ENCODE results near the gene A4GALT. TPM values are rescaled to one million over a fixed set of nuclear protein-coding genes. Genes with fewer than 3 reads are reported as not detected.

Gene A4GALT
- total and polyA plus RNA-seq, 2 donors (not counting 1 experiment from before 2014, with no cell fraction given), result 0.09 to 6.1 TPM

DNA sequence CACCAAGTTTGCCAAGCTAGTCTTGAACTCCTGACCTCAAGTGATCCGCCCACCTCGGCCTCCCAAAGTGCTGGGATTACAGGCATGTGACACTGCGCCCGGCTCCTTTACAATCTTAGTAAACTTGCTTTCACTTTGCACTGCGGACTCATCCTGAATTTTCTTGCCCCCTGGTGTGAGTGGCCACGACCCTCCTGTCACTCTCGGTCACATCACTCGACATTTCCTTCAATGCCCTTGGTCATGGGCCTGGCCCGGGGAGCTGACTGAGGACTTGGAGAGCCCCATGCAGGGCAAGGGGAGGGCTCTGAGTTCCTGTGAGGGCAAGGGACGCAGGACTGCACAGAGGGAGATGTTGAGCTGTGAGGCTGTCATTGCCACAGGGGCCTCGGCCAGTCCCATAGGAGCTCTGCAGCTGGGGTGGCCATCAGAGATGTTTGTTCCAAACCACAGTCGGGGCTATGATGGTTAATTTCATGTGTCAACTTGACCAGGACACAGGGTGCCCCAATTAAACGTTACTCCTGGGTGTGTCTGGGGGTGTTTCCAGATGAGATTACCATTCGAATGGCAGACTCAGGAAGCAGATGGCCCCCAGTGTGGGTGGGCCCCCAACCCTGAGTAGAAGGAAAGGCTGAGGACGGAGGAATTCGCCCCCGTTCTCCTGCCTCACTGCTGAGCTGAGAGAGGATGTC, 21.2 kb downstream of the A4GALT start:
- no peak overlapping the region for H3K4me3 Mint-ChIP-seq
- DNase-seq (no peak), ATAC-seq (ENCODE audit: low read depth) (no peak)
- Histone ChIP-seq H3K79me2 (ENCODE audit: control insufficient read depth, insufficient read depth, low read length) (peaks cover 2% of the 10 kb centered on the region), H3K4me1 (ENCODE audit: control insufficient read depth in 2 of 2, insufficient read depth in 2 of 2, low read length in 2 of 2) (peaks cover 0 to 8% of the 10 kb centered on the region in 2 donors), H3K4me3 (ENCODE audit: control extremely low read depth in 1 of 5, extremely low read depth in 1 of 5, insufficient read depth in 1 of 5, low read depth in 2 of 5, low read length in 4 of 5) (no peak overlapping the region), H2AFZ (ENCODE audit: insufficient read depth, low read depth, low read length, poor library complexity, severe bottlenecking) (no peak overlapping the region), H3K9me3 (ENCODE audit: control extremely low read depth in 1 of 3, control insufficient read depth in 2 of 3, insufficient read depth in 1 of 3, low read length in 2 of 3) (no peaks in the 10 kb centered on the region), H4K20me1 (ENCODE audit: control insufficient read depth, insufficient read depth, low read length, poor library complexity, severe bottlenecking) (no peaks in the 10 kb centered on the region), H3K4me2 (replicated peaks; ENCODE audit: low read depth, low read length, poor library complexity, severe bottlenecking) (no peak overlapping the region), H3K9ac (ENCODE audit: low read length) (no peak overlapping the region), H3K27ac (ENCODE audit: low read length in 2 of 2) (no peak overlapping the region), H3K36me3 (replicated peaks in 1 of 2; ENCODE audit: control extremely low read depth in 1 of 2, control insufficient read depth in 1 of 2, extremely low read depth in 1 of 2, insufficient read depth in 2 of 2, low read length in 1 of 2) (no peaks in the 10 kb centered on the region), H3K27me3 (replicated peaks in 1 of 4; ENCODE audit: control extremely low read depth in 1 of 4, control insufficient read depth in 3 of 4, insufficient read depth in 4 of 4, low read length in 3 of 4) (peaks cover 0 to 7% (median 0%) of the 10 kb centered on the region in 4 experiments)
- ChIA-PET CTCF (no interaction called here), POLR2A (no interaction called here)
- H3K4me1 Mint-ChIP-seq, result peaks cover 11% of the 10 kb centered on the region
- intact Hi-C loops (cut with micrococcal nuclease), result no loop called here
- H3K27ac Mint-ChIP-seq, result no peak overlapping the region
- WGBS (ENCODE audit: insufficient coverage), result 76% methylated on average over 14 of the region's 17 CpGs
- no peaks in the 10 kb centered on the region for H3K27me3 Mint-ChIP-seq
- TF ChIP-seq, protein P1, sequence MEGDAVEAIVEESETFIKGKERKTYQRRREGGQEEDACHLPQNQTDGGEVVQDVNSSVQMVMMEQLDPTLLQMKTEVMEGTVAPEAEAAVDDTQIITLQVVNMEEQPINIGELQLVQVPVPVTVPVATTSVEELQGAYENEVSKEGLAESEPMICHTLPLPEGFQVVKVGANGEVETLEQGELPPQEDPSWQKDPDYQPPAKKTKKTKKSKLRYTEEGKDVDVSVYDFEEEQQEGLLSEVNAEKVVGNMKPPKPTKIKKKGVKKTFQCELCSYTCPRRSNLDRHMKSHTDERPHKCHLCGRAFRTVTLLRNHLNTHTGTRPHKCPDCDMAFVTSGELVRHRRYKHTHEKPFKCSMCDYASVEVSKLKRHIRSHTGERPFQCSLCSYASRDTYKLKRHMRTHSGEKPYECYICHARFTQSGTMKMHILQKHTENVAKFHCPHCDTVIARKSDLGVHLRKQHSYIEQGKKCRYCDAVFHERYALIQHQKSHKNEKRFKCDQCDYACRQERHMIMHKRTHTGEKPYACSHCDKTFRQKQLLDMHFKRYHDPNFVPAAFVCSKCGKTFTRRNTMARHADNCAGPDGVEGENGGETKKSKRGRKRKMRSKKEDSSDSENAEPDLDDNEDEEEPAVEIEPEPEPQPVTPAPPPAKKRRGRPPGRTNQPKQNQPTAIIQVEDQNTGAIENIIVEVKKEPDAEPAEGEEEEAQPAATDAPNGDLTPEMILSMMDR (IDR thresholded peaks at IDR 0.05), result no peak
- no peak for TF ChIP-seq EZH2 (IDR thresholded peaks at IDR 0.05; ENCODE audit: borderline replicate concordance, insufficient read depth, low read depth, low read length, poor library complexity, severe bottlenecking)
- H3K9me3 Mint-ChIP-seq (ENCODE audit: insufficient read depth), result no peaks in the 10 kb centered on the region

DNA sequence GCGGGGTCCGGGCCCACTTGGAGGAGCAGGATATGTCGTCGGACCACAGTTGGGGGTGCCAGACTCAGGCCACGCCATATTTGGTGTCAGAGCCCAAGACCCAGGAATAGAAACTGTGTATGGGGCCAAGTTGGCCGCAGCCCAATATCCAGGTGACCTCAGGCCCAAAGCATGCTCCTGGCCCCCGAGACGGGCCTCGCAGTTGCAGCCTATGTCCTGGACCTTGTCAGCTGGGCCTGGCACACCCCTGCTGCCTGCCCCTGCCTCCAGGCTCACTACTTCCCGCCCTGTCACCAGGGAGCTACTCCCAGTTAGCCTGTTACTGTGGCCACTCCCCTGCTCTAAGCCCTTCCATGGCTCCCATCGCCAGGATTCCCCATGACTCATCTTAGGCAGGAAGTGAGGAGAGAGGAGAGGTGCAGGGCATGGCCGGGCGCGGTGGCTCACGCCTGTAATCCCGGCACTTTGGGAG, 23.1 kb downstream of the A4GALT start:
- no peak overlapping the region for H3K4me2 ChIP-seq (replicated peaks; ENCODE audit: low read depth, low read length, poor library complexity, severe bottlenecking)
- no peak overlapping the region for H3K4me3 Mint-ChIP-seq
- H3K4me1 ChIP-seq (ENCODE audit: control insufficient read depth in 2 of 2, insufficient read depth in 2 of 2, low read length in 2 of 2), result peaks cover 8 to 17% of the 10 kb centered on the region in 2 donors
- H3K27me3 ChIP-seq (replicated peaks in 1 of 4; ENCODE audit: control extremely low read depth in 1 of 4, control insufficient read depth in 3 of 4, insufficient read depth in 4 of 4, low read length in 3 of 4), result peaks cover 0 to 2% (median 0%) of the 10 kb centered on the region in 4 experiments
- H3K27me3 Mint-ChIP-seq, result no peaks in the 10 kb centered on the region
- H3K9me3 ChIP-seq (ENCODE audit: control extremely low read depth in 1 of 3, control insufficient read depth in 2 of 3, insufficient read depth in 1 of 3, low read length in 2 of 3), result no peaks in the 10 kb centered on the region
- no peak overlapping the region for H3K9ac ChIP-seq (ENCODE audit: low read length)
- H3K9me3 Mint-ChIP-seq (ENCODE audit: insufficient read depth), result no peaks in the 10 kb centered on the region
- H3K4me3 ChIP-seq (ENCODE audit: control extremely low read depth in 1 of 5, extremely low read depth in 1 of 5, insufficient read depth in 1 of 5, low read depth in 2 of 5, low read length in 4 of 5), result no peak overlapping the region
- no peak for DNase-seq
- no peak overlapping the region for H3K27ac Mint-ChIP-seq
- WGBS (ENCODE audit: insufficient coverage), result 96% methylated on average over 11 of the region's 16 CpGs
- CTCF ChIA-PET, result no interaction called here
- no peaks in the 10 kb centered on the region for H4K20me1 ChIP-seq (ENCODE audit: control insufficient read depth, insufficient read depth, low read length, poor library complexity, severe bottlenecking)
- no peak overlapping the region for H3K27ac ChIP-seq (ENCODE audit: low read length in 2 of 2)
- no peak for ATAC-seq (ENCODE audit: low read depth)
- H3K4me1 Mint-ChIP-seq, result peaks cover 20% of the 10 kb centered on the region
- peaks cover 2% of the 10 kb centered on the region for H3K79me2 ChIP-seq (ENCODE audit: control insufficient read depth, insufficient read depth, low read length)
- intact Hi-C loops (cut with micrococcal nuclease), result no loop called here
- POLR2A ChIA-PET, result no interaction called here
- no peak overlapping the region for H2AFZ ChIP-seq (ENCODE audit: insufficient read depth, low read depth, low read length, poor library complexity, severe bottlenecking)
- no peaks in the 10 kb centered on the region for H3K36me3 ChIP-seq (replicated peaks in 1 of 2; ENCODE audit: control extremely low read depth in 1 of 2, control insufficient read depth in 1 of 2, extremely low read depth in 1 of 2, insufficient read depth in 2 of 2, low read length in 1 of 2)
- TF ChIP-seq EZH2 (IDR thresholded peaks at IDR 0.05; ENCODE audit: borderline replicate concordance, insufficient read depth, low read depth, low read length, poor library complexity, severe bottlenecking), result no peak
- TF ChIP-seq, protein P1 (IDR thresholded peaks at IDR 0.05), result no peak
